K562 (cell line): ENCODE measurements around the gene CRYZL1. TPM values are rescaled to one million over a fixed set of nuclear protein-coding genes. Genes with fewer than 3 reads are reported as not detected.

Experiments used
- ATAC-seq: fragments of 200-7000 bp; cut with Tn5 transposase; 3 replicates; pipeline ENCODE4 v1.9.1; 2020; ENCODE audit warnings: moderate library complexity
- BruUV-seq: library from RNA; stranded (reverse); fragments of 400-500 nt; replicated peaks from 2 replicates; lab custom pipeline; 2021; lab: Mats Ljungman, UMichigan
- CTCF ChIA-PET: fragments of 300-600 bp; formaldehyde crosslinking; extraction: SDS; loops from one replicate; lab custom pipeline; 2021; ENCODE audit warnings: low intra/inter-chr PET ratio; lab: Yijun Ruan, JAX
- POLR2A ChIA-PET: fragments of 300-600, 350-650 bp; sonication (Branson Sonifier 250); formaldehyde crosslinking; extraction: SDS; loops from one replicate; lab custom pipeline; 2021; ENCODE audit warnings: antibody characterized with exemption, inconsistent platforms; lab: Yijun Ruan, JAX
- DNase-seq, 4 experiments: peaks; one replicate each; pipeline versions ENCODE4 v3.0.0 to v3.0.0-alpha.2; 2011 to 2018; ENCODE audit warnings: low spot score in 3 of 4, mixed read lengths in 3 of 4; ENCODE audit errors: extremely low read depth in 1 of 4
- FAIRE-seq: peaks from 2 replicates; lab custom pipeline; 2011; peaks lifted over from hg19 to GRCh38; lab: Jason Lieb, UNC
- H2AFZ ChIP-seq: 2 replicates; pipeline ENCODE4 v1.6.0; 2011; ENCODE audit warnings: low read depth, low read length, control low read depth, inconsistent platforms
- H3K27ac ChIP-seq: fragments of 200-600 bp; 3 replicates; pipeline ENCODE4 v1.8.0; 2011; ENCODE audit warnings: low read depth, mild to moderate bottlenecking, control low read depth, inconsistent platforms, low read length, moderate library complexity, mixed read lengths; ENCODE audit errors: extremely low read depth
- H3K27me3 ChIP-seq, 2 experiments: fragments of 300-600 bp in 1 of 2; 2 replicates in 1 of 2; 3 replicates in 1 of 2; pipeline versions ENCODE4 v1.6.0 to v1.8.0; 2011; ENCODE audit warnings: inconsistent platforms in 2 of 2, low read length in 2 of 2, mild to moderate bottlenecking in 1 of 2, mixed read lengths in 1 of 2, moderate library complexity in 1 of 2; ENCODE audit not compliant: control insufficient read depth in 2 of 2, insufficient read depth in 2 of 2
- H3K36me3 ChIP-seq: fragments of 300-600 bp; 3 replicates; pipeline ENCODE4 v1.8.0; 2011; ENCODE audit warnings: mild to moderate bottlenecking, low read length, inconsistent platforms; ENCODE audit not compliant: control insufficient read depth, insufficient read depth
- H3K4me1 ChIP-seq, 2 experiments: fragments of 200-600 bp in 1 of 2; replicated peaks in 1 of 2; 2 replicates in 1 of 2; 3 replicates in 1 of 2; pipeline versions ENCODE4 v1.5.1 to v1.8.0; 2011; ENCODE audit warnings: inconsistent platforms in 2 of 2, low read length in 2 of 2, mild to moderate bottlenecking in 1 of 2, mixed read lengths in 1 of 2, moderate library complexity in 1 of 2; ENCODE audit not compliant: control insufficient read depth in 2 of 2, insufficient read depth in 2 of 2
- H3K4me2 ChIP-seq: 2 replicates; pipeline ENCODE4 v1.6.1; 2011; ENCODE audit warnings: low read length, control low read depth, inconsistent platforms, mixed read lengths; ENCODE audit not compliant: insufficient read depth
- H3K4me3 ChIP-seq: fragments of 200-600 bp; sonication (generic), shearing (Covaris generic); 2 replicates; pipeline ENCODE4 v1.5.1; 2016; ENCODE audit warnings: control low read depth, inconsistent platforms
- H3K79me2 ChIP-seq: fragments of 200-600 bp; 3 replicates; pipeline ENCODE4 v1.8.0; 2011; ENCODE audit warnings: low read length, inconsistent platforms; ENCODE audit not compliant: control insufficient read depth, insufficient read depth
- H3K9ac ChIP-seq, 2 experiments: 2 replicates each; pipeline versions ENCODE4 v1.6.0 to v1.6.1; 2011; ENCODE audit warnings: low read depth in 2 of 2, low read length in 2 of 2, control low read depth in 1 of 2, inconsistent platforms in 1 of 2, mild to moderate bottlenecking in 1 of 2, mixed read lengths in 1 of 2; ENCODE audit not compliant: insufficient read depth in 1 of 2
- H3K9me1 ChIP-seq: one replicate; pipeline ENCODE4 v1.6.0; 2011; ENCODE audit warnings: inconsistent platforms, mild to moderate bottlenecking, low read length, moderate library complexity; ENCODE audit not compliant: control insufficient read depth, insufficient read depth
- H3K9me3 ChIP-seq: replicated peaks from 2 replicates; pipeline ENCODE4 v1.5.1; 2011; ENCODE audit warnings: low read depth, low read length, inconsistent platforms; ENCODE audit not compliant: control insufficient read depth, insufficient read depth
- H4K20me1 ChIP-seq: replicated peaks from 2 replicates; pipeline ENCODE4 v1.6.1; 2011; ENCODE audit warnings: low read length, inconsistent platforms, mixed read lengths; ENCODE audit not compliant: control insufficient read depth, insufficient read depth
- CHD1 ChIP-seq: fragments of 200-600 bp; sonication (generic); IDR thresholded peaks from one replicate; pipeline ENCODE4 v1.6.1; 2012; ENCODE audit warnings: mild to moderate bottlenecking, moderate library complexity, low read length, inconsistent platforms
- FOXM1 ChIP-seq, 2 experiments: fragments of 450-650 bp in 1 of 2; sonication (generic) in 1 of 2; formaldehyde crosslinking in 1 of 2; IDR thresholded peaks; 2 replicates each; pipeline versions ENCODE4 v1.6.1 to v1.9.0; 2017 to 2022; ENCODE audit warnings: low read depth in 2 of 2, mild to moderate bottlenecking in 2 of 2, missing genetic modification reagents in 1 of 2, moderate library complexity in 1 of 2
- MAFK ChIP-seq: IDR thresholded peaks from 2 replicates; pipeline ENCODE4 v1.6.1; 2011; ENCODE audit warnings: low read length, improper control_type of control experiment
- POLR2A ChIP-seq: fragments of 450-650 bp; conservative IDR thresholded peaks from 2 replicates; pipeline ENCODE4 v1.6.1; 2016
- ZNF12 ChIP-seq: sonication (generic); formaldehyde crosslinking; IDR thresholded peaks from 2 replicates; pipeline ENCODE4 v1.4.0; 2020; ENCODE audit warnings: mild to moderate bottlenecking, missing genetic modification reagents
- WGBS: fragments of 100-300 bp; shearing (Covaris generic); methylation state at CpG from one replicate; pipeline ENCODE4 v1.1.6; 2016; ENCODE audit warnings: low coverage, mixed read lengths; ENCODE audit not compliant: insufficient coverage; ENCODE audit errors: missing lambda C conversion rate; 5-methylcytosine and 5-hydroxymethylcytosine counted together
- in situ Hi-C: fragments of 300-500 bp; cut with MboI; formaldehyde crosslinking; loops from 4 replicates; pipeline ENCODE4 v1.15.0; 2018; ENCODE audit warnings: inconsistent platforms, mixed read lengths
- intact Hi-C: fragments of 100-400 bp; cut with micrococcal nuclease; formaldehyde crosslinking; loops from 2 replicates; pipeline ENCODE4 v1.14.2; 2022
- polyA plus RNA-seq, 8 experiments: library from polyadenylated mRNA; depleted of rRNA in 4 of 8; stranded (reverse) in 5 of 8; unstranded in 3 of 8; fragments of >200 nt; fragmentation: Nextera tagmentation in 2 of 8; fragmentation: Illumina TruSeq in 1 of 8; extraction: Ambion mirVana in 2 of 8; extraction: Trizol in 1 of 8; gene quantifications; 2 replicates each; pipeline versions ENCODE4 v1.2.1 to v1.2.3, GENCODE V29; 2011 to 2014; ENCODE audit warnings: inconsistent platforms in 1 of 8, missing spikeins in 1 of 8
- total RNA-seq, 7 experiments: library from RNA; depleted of rRNA in 6 of 7; stranded (reverse); fragments of >200 nt in 6 of 7; fragmentation: Illumina TruSeq in 2 of 7; extraction: Trizol in 2 of 7; gene quantifications; 2 replicates each; pipeline versions ENCODE4 v1.2.1 to v1.2.3, GENCODE V29; 2011 to 2021; ENCODE audit warnings: low replicate concordance in 1 of 7
- TF ChIP-seq, protein P1 (sequence below): sonication (generic); formaldehyde crosslinking; IDR thresholded peaks from 2 replicates; pipeline ENCODE4 v1.8.1; 2023; ENCODE audit warnings: mild to moderate bottlenecking, missing genetic modification reagents
- TF ChIP-seq, protein P2 (sequence below): sonication (generic); IDR thresholded peaks from 2 replicates; pipeline ENCODE4 v1.6.1; 2016

CRYZL1 gene
- total and polyA plus RNA-seq, 9 of the 15 experiments (the other 6 are each of a cell fraction or from before 2014, with no cell fraction given): 19.9 to 98.2 (median 39.2) TPM

- H3K79me2 ChIP-seq: peaks cover 79% of the 10 kb centered on the region
- no TSS peak for BruUV-seq
- ATAC-seq: no peak
Measured at GRCh38 chr21:33561373-33561772, 80.2 kb downstream of the CRYZL1 start.

GRCh38 chr21:33560965-33561364 is 80.6 kb downstream of the CRYZL1 start:
- no TSS peak for BruUV-seq
- H3K4me2 ChIP-seq: no peak overlapping the region
- H3K27ac ChIP-seq: no peak overlapping the region
- H3K36me3 ChIP-seq: peaks cover 97% of the 10 kb centered on the region
- H3K27me3 ChIP-seq: no peaks in the 10 kb centered on the region
- H2AFZ ChIP-seq: no peak overlapping the region
- DNase-seq (no peak), FAIRE-seq (no peak), ATAC-seq (no peak)
- TF ChIP-seq, protein P1, sequence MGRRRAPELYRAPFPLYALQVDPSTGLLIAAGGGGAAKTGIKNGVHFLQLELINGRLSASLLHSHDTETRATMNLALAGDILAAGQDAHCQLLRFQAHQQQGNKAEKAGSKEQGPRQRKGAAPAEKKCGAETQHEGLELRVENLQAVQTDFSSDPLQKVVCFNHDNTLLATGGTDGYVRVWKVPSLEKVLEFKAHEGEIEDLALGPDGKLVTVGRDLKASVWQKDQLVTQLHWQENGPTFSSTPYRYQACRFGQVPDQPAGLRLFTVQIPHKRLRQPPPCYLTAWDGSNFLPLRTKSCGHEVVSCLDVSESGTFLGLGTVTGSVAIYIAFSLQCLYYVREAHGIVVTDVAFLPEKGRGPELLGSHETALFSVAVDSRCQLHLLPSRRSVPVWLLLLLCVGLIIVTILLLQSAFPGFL (CRISPR knock-in tag): no peak
- no peak for TF ChIP-seq CHD1
- no peak for TF ChIP-seq FOXM1 (IDR thresholded peaks at IDR 0.05; ENCODE audit: low read depth)
- TF ChIP-seq FOXM1 (CRISPR knock-in tag; IDR thresholded peaks at IDR 0.05; ENCODE audit: low read depth): no peak
- no peak for TF ChIP-seq ZNF12 (CRISPR knock-in tag)
- TF ChIP-seq, protein P2, sequence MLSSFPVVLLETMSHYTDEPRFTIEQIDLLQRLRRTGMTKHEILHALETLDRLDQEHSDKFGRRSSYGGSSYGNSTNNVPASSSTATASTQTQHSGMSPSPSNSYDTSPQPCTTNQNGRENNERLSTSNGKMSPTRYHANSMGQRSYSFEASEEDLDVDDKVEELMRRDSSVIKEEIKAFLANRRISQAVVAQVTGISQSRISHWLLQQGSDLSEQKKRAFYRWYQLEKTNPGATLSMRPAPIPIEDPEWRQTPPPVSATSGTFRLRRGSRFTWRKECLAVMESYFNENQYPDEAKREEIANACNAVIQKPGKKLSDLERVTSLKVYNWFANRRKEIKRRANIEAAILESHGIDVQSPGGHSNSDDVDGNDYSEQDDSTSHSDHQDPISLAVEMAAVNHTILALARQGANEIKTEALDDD: no peak
- in situ Hi-C loops: no loop called here
- H4K20me1 ChIP-seq: no peaks in the 10 kb centered on the region
- CTCF ChIA-PET: no interaction called here
- POLR2A ChIA-PET: interaction anchor here (3.2 to 10.6 kb wide), 2 partner anchors 8 to 9 kb away, joined by 11 to 130 read pairs; no protein-coding TSS in a partner anchor
- no peaks in the 10 kb centered on the region for H3K9me3 ChIP-seq
- no peaks in the 10 kb centered on the region for H3K9me1 ChIP-seq
- no peak overlapping the region for H3K4me3 ChIP-seq
- H3K79me2 ChIP-seq: peaks cover 82% of the 10 kb centered on the region
- intact Hi-C loops: no loop called here
- H3K4me1 ChIP-seq: no peaks in the 10 kb centered on the region
- H3K9ac ChIP-seq: no peak overlapping the region

More at GRCh38 chr21:33561373-33561772, 80.2 kb downstream of the CRYZL1 start:
- FAIRE-seq (no peak), DNase-seq (no peak)
- CTCF ChIA-PET: no interaction called here
- H3K4me2 ChIP-seq: no peak overlapping the region
- no peaks in the 10 kb centered on the region for H3K9me3 ChIP-seq
- POLR2A ChIA-PET: interaction anchor here (3.2 kb wide), 1 partner anchor 10 kb away, joined by 11 read pairs; no protein-coding TSS in a partner anchor
- no peaks in the 10 kb centered on the region for H3K27me3 ChIP-seq
- no peaks in the 10 kb centered on the region for H4K20me1 ChIP-seq
- intact Hi-C loops (no loop called here), in situ Hi-C loops (no loop called here)
- H2AFZ ChIP-seq: no peak overlapping the region
- H3K9me1 ChIP-seq: no peaks in the 10 kb centered on the region
- TF ChIP-seq MAFK (no peak), POLR2A (peak; percentile 43; the same call in 1 of the 2 replicates)
- no peak overlapping the region for H3K4me3 ChIP-seq
- no peak overlapping the region for H3K9ac ChIP-seq
- H3K4me1 ChIP-seq: no peaks in the 10 kb centered on the region
- no peak overlapping the region for H3K27ac ChIP-seq
- WGBS: 91% methylated on average over 2 of the region's 2 CpGs
- H3K36me3 ChIP-seq: peaks cover 97% of the 10 kb centered on the region
